ENCODE measurements around the gene C9orf50. TPM values are rescaled to one million over a fixed set of nuclear protein-coding genes. Genes with fewer than 3 reads are reported as not detected.

C9orf50 gene
- total RNA-seq, 1 experiment from 2014 or later = not detected

GRCh38 chr9:129584136-129584535, 36.8 kb downstream of the C9orf50 start:
- no peak overlapping the region for H2BK120ac ChIP-seq (ENCODE audit: low read depth, low read length, poor library complexity, severe bottlenecking)
- no peaks in the 10 kb centered on the region for H3K79me1 ChIP-seq (ENCODE audit: insufficient read depth, low read depth, low read length, poor library complexity, severe bottlenecking)
- H2AK5ac ChIP-seq (ENCODE audit: insufficient read length, low read length) = no peak overlapping the region
- H3K4me1 ChIP-seq (ENCODE audit: insufficient read depth, low read length) = no peaks in the 10 kb centered on the region
- H3T11ph ChIP-seq (ENCODE audit: low read length) = no peak overlapping the region
- peak; percentile 21; the same call in 1 of the 3 replicates for TF ChIP-seq CTCF (conservative IDR thresholded peaks at IDR 0.05)
- no peak overlapping the region for H2BK20ac ChIP-seq (ENCODE audit: low read depth, low read length, poor library complexity, severe bottlenecking)
- no peak overlapping the region for H3K56ac ChIP-seq (ENCODE audit: insufficient read length, low read depth, low read length)
- H3K27me3 Mint-ChIP-seq (ENCODE audit: low read depth) = peaks cover 32% of the 10 kb centered on the region
- H3K27me3 ChIP-seq (ENCODE audit: insufficient read depth, low read length) = no peaks in the 10 kb centered on the region
- H4K20me1 ChIP-seq (ENCODE audit: control insufficient read depth, insufficient read depth, insufficient read length) = no peaks in the 10 kb centered on the region
- H3K4me2 ChIP-seq (ENCODE audit: insufficient read depth, insufficient read length, low read length) = no peak overlapping the region
- no peak overlapping the region for H3K23ac ChIP-seq (ENCODE audit: insufficient read length, low read depth, low read length)
- no peaks in the 10 kb centered on the region for H3K79me2 ChIP-seq (ENCODE audit: insufficient read depth, low read length)
- no peak overlapping the region for H4K5ac ChIP-seq (ENCODE audit: insufficient read length, low read depth, low read length)
- H3K9ac ChIP-seq (ENCODE audit: extremely low read depth, insufficient read length, low read length) = no peak overlapping the region
- H2AFZ ChIP-seq (ENCODE audit: low read length) = no peak overlapping the region
- peaks cover 27 to 39% of the 10 kb centered on the region in 2 experiments for H3K4me1 Mint-ChIP-seq
- no peak overlapping the region for H3K14ac ChIP-seq (ENCODE audit: insufficient read depth, low read length)
- no peaks in the 10 kb centered on the region for H3K36me3 Mint-ChIP-seq (ENCODE audit: insufficient read depth in 1 of 3, low read depth in 3 of 3)
- H3K9me3 ChIP-seq (ENCODE audit: control insufficient read depth, low read depth, low read length) = no peaks in the 10 kb centered on the region
- H3K9me3 Mint-ChIP-seq = no peaks in the 10 kb centered on the region
- no peak overlapping the region for H3K4me3 Mint-ChIP-seq
- H2BK12ac ChIP-seq (ENCODE audit: insufficient read length, low read depth, low read length) = no peak overlapping the region
- no peak overlapping the region for H4K8ac ChIP-seq (replicated peaks; ENCODE audit: insufficient read length, low read depth, low read length)
- no peaks in the 10 kb centered on the region for H3K23me2 ChIP-seq (ENCODE audit: insufficient read length, low read depth, low read length, poor library complexity, severe bottlenecking)
- no peak overlapping the region for H3K18ac ChIP-seq (ENCODE audit: insufficient read length, low read depth, low read length)
- peak; percentile 83 for DNase-seq
- no peak overlapping the region for H4K91ac ChIP-seq (ENCODE audit: insufficient read length, low read depth, low read length)
- no peak overlapping the region for H3K4ac ChIP-seq (ENCODE audit: low read depth, low read length)
- no CpG with 5 or more reads among the region's 1 CpG for WGBS (ENCODE audit: extremely low coverage, insufficient read length, low lambda C conversion rate)
- no peak overlapping the region for H2BK5ac ChIP-seq (ENCODE audit: insufficient read length, low read length)
- H3K27ac ChIP-seq (ENCODE audit: insufficient read length, low read depth, low read length) = no peak overlapping the region
- H3K27ac Mint-ChIP-seq = peak overlapping the region in 2 of 3 experiments; percentile 17 to 86; a peak in 2 of 7 replicates
- no peak overlapping the region for H2BK15ac ChIP-seq (ENCODE audit: low read depth, low read length)

Data from H9 (cell line).